HG02840 (cell line): ENCODE results near the gene SERPINB4.
"Not testable (repeated sequence)": the region's sequence is repeated elsewhere in the genome, so short reads cannot be mapped to it uniquely, and the experiment has no call there.

Experiments
- ATAC-seq: cut with Tn5 transposase; IDR thresholded peaks from one replicate; pipeline ENCODE4 v1.9.1; 2021; ENCODE audit warnings: mild to moderate bottlenecking, moderate library complexity, moderate number of reproducible peaks; ENCODE audit not compliant: unreplicated experiment, low FRiP score

The SERPINB4 gene

DNA sequence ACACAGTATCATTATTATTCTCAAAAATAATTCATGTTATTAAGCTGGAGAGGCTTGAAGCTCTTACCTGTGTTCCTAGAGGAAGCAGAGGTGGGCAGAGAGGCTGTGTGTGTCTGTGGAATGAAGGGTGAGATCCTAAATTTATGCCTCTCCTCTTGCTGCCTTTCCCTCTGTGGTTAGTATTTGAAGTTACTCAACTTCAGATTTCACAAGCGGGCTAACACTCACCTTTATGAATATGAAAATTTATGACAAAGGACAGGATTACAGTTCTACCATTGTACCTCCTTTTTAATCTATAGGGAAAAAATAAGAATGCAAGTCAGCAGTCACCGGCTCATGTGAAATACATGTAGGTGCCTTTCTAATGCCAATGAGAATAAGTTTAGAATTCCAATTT lies at the start of gene SERPINB4:
SERPINB4 (minus strand) TSS at position 115 of the 400 bp plus-strand sequence. CDS start 679 bp downstream, outside the sequence.
- ATAC-seq = not testable (repeated sequence)

DNA sequence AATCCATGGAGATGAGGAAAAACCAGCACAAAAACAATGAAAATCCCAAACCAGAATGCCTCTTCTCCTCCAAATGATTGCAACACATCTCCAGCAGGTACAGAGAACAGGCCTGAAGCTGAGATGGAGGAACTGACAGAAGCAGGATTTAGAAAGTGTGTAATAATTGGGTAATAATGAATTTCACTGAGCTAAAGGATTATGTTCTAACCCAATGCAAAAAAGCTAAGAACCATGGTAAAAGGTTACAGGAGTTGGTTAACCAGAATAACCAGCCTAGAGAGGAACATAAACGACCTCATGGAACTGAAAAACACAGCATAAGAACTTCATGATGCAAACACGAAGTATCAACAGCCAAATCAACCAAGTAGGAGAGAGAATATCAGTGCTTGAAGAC lies 45.0 kb upstream of the SERPINB4 start:
- ATAC-seq = no peak

DNA sequence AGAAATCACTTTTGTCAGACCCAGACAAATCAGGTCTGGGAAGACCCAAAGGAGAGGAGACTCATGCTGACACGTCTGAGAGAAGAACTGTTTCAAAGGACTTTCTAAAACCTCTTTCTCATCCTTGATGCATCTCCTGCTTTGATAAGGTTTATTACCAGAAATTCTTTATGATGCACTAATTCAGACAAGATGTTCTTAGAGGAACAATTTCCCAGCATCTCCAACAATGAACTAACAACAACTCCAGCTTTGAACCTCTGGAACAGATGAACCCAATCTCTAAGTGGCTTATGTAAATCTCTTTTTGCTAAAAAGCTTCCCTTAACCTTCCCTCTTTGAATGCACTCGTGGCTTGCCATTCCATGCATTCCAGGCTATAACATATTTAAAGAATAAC lies 42.8 kb upstream of the SERPINB4 start:
- ATAC-seq = no peak

DNA sequence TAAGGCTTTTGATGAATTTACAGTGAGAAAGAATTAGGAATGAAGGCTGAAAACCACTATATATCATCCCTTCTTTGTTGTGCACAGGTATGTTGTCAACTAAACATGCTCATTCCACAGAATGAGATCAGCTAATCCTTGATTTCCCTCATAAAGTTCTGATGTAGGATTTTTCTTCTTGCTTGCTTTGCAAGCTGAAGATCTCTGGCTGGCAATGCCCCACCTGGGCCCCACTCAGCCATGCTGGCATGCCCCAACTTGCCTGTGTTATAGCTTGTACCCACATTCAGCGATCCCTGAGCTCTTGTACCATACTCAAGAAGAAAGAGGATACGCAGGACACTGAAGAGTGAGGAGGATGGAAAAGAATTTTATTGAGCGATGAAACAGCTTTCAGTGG lies 40.7 kb upstream of the SERPINB4 start:
- no peak for ATAC-seq

DNA sequence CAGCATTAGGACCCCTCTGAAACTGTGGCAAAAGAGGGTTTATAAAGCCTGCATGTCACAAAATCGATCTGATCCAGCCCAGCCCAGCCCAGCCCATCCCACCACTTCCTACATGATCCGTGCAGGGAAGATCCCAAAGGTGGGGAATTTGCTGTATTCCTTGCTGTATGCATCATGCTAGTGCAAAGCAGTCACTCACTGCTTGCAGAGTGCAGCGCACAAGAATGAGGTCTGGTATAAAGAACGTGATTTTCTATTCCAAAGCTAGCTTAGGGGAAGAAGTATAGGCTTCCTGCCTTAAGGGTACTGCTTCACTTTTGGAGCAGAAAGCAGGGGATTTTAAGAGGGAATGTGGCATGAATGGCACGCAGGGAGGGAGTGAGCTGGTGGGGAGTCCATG lies 39.8 kb upstream of the SERPINB4 start:
- no peak for ATAC-seq

DNA sequence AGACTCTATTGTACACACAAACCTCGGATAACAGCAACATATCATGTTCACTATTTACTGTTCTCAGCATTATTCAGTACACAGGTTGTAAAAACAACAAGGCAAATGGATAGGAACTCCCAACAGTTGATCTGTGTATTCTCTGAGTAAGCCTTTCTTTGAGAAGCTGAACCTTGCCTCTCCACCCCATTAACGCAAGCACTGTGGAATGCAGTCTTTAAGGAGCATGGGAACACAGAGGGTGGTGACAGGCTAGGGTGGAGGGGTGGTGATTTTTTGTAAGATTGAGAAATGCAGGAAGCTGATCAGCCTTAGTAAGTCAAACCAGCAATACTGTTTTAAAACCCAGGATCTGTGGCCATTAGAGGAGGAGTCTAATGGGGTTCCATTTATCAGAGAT lies 39.1 kb upstream of the SERPINB4 start:
- ATAC-seq = no peak

DNA sequence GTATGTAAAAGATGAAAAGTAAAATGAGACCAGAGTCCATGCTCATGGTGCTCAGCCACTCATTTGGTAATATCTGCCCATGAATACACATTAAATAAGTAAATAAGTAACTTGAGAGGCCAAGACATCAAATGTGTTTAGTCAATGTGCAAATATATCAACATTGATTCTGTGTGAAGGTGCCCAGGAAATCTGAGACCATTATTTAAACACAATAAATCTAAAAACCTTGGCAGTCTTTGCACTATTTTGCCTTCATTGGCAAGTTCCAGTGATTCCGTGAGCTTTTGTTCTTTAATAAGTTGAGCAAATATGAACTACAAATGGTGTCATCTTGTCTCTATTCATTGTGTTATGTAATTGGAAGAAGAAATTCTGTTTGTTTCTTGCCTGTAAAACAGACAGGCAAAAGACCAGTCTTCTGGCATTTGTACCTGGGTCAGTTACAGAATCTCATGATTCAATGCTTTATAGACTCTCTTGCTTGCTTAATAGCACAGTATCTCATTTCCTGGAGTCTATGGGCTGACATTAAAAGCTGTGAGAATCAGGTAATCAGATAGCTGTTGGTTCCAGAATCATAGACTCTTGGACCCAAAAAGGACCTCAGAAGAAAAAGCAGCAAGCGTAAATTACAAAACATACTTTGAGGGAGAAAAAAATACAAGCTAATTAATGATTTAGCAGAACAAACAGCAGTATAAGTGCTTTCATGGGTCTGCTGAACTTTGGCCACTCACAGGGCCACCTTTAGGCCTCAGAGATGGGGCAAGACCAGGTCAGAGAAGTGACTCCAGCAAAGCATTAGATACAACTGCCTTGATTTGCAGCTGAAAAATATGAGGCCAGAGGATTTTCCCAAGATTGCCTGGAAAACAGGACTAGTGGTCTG lies 37.6 kb upstream of the SERPINB4 start:
- ATAC-seq = no peak

DNA sequence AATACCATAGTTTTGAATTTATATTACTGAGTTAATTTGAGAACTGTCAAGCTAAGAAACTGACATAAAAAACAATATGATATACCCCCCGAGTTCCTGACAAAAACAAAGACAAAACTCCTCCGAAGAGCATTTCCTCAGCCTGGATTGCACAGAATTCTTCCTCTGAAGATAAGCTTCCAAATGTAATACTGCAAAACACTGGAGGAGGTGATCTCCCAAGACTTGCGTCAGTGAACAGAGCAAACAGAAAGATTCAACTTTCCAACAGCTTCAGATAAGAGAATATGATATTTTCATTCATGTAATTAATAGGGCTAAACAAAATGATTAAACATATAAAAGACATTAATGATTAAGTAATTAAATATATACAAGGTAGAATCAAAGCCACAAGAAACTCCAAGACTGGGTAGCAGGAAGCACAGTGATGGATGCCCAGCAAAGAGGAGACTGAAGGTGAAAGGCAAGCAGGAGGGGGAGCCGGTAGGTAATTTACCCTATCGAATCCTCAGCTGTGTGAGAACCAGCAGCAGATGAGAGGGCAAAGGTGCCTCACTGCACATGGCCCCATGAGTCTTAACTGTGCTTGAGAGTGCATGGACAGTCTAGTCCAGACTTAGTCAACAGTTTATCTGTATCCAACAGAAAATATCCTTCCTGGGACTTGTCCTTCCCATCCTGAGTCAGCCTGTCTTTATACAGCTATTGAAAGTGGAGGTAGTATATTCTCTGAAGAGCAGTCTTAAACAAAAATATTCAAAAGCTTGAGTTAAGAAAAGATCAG lies 36.0 kb upstream of the SERPINB4 start:
- no peak for ATAC-seq

DNA sequence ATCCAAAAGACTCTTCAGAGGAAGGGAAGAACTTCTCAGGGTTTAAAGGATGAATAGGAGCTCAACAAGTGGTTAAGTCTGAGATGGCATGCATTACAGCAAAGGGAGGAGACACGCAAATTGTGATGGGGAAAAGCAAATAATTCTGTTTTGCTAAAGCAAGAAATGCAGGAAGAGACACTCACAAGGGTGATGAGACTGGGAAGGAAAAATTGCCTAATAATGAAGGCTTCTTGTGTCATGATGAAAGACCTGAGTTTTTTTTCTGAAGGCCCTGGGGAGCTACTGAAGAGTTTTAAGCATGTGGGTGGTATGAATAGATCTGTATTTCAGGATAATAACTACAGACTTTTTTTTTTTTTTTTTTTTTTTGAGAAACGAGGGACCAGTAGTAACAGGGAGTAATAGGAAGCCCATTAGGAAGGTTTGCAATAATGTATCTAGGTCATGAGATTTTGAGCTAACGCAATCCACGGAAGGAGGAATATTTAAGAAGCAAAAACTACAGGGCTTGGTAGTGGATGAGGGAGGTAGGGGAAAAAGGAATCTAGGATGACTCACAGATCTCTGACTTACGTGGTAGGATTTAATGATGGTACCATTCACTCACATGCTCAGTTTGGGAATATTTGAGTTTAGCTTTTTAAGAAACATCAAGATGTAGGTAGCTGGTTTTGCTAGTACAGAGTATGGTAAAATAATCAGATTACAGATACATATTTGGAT lies 33.6 kb upstream of the SERPINB4 start:
- ATAC-seq = no peak

DNA sequence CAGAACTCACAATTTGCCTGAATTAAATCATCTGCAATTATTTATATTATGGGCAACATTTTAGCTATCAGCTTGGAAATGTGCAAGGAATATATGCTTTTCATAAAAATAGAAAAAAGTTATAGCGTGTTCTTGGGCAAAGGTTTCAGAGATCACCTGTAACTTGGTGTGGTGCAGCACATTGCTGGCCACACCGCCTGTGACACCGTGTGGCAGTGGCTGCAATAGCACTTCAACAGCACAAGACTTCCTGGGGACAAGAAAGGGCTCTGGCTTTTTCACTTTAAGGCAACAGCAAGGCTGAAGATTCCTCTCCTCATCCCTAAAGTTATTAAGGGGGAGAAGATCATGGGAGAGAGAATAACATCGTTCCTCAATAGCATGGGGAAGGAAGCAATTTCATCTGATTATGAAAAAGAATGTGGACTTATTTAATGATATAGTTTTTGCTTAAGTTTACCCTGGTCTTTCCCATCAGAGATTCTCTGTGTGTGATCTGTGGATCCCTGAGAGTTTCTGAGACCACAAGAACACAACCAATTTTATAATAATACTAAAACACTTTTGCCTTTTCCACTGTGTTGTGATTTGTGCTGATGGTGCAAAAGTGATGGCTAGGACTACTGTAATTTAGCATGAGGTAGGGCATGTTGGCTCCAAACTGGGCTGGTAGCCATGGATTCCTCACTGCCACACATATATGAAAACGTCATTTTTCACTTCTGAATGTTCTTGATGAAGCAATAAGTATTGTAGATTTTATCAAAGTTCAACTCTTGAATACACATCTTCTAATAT lies 32.7 kb upstream of the SERPINB4 start:
- no peak for ATAC-seq

DNA sequence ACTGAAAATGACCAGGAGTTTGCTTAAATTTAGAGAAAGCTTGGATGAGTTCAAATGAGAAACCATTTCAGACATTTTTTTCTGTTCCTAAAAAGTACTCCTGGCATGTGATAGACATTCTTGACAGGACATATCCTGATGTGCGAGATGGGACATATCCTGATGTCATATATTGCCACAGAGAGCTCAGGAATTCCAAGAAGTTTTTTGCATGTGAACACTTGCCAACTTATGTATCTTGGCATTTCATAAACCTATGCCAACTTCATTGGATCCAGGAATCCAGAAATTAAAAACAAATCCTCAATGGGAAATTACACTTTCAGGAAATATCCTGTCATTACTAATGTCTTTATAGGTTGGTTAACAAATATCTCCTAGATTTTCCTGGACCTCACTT lies 20.5 kb upstream of the SERPINB4 start:
- ATAC-seq = no peak

DNA sequence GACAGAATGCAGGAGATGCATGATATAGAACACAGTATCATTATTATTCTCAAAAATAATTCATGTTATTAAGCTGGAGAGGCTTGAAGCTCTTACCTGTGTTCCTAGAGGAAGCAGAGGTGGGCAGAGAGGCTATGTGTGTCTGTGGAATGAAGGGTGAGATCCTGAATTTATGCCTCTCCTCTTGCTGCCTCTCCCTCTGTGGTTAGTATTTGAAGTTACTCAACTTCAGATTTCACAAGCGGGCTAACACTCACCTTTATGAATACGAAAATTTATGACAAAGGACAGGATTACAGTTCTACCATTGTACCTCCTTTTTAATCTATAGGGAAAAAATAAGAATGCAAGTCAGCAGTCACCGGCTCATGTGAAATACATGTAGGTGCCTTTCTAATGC lies 17.7 kb upstream of the SERPINB4 start, which contains the start of gene SERPINB3:
SERPINB3 (minus strand) TSS at position 144 of the 400 bp plus-strand sequence. CDS start 677 bp downstream, outside the sequence.
- ATAC-seq = not testable (repeated sequence)

DNA sequence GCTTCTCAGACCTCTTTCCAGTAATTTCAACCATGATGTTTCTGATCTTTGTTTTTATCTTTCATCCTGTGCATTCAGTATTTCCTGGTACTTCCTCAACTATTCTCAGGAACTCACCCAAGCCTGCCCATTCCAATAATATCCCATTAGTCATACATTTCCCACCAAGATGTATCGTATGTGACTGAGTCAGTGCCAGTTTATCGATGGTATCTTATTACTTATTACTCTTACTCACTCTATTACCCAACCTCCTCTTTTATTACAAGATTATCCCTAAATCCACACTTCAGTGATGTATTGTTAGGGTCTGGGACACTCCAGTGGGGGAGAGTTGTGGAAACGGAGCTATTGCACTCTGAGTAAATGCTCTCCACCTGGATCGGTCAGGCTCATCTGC lies 14.9 kb upstream of the SERPINB4 start:
- ATAC-seq = not testable (repeated sequence)

DNA sequence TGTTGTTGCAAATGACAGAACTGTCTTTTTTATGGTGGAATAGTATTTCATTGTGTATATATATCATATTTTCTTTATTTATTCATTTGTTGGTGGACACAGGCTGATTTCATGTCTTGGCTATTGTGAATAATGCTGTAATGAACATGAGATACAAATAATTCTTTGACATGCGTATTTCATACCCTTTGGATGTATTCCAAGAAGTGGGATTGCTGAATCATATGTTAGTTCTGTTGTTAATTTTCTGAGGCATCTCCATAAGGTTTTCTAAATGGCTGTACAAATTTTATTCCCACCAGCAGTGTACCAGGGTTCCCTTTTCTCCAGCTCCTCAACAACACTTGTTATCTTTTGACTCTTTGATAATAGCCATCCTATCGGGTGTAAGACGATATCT lies 6.2 kb upstream of the SERPINB4 start:
- ATAC-seq = not testable (repeated sequence)

DNA sequence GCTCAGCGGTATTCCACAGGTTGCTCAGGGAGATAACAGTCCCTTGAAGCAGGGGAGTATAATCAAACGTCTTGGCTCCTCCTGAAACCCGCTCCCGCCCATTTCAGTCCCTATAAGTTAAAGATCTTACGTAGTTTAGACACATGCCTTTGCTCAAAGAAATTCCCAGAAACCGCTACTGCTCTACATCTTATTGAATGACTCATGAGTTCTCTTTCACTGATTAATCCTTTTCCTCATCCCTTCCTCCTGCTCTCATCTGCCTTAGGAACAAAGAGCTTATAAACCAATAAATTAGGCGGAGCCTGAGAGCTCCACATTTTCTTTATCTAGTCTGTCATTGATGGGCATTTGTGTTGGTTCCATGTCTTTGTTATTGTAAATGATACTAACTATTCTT lies 4.2 kb upstream of the SERPINB4 start:
- ATAC-seq = no peak

DNA sequence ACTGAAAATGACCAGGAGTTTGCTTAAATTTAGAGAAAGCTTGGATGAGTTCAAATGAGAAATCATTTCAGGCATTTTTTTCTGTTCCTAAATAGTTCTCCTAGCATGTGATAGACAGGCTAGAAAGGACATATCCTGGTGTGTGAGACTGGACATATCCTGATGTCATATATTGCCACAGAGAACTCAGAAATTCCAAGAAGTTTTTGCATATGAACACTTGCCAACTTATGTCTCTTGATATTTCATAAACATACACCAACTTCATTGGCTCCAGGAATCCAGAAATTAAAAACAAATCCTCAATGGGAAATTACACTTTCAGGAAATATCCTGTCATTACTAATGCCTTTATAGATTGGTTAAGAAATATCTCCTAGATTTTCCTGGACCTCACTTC lies 2.9 kb upstream of the SERPINB4 start:
- no peak for ATAC-seq

DNA sequence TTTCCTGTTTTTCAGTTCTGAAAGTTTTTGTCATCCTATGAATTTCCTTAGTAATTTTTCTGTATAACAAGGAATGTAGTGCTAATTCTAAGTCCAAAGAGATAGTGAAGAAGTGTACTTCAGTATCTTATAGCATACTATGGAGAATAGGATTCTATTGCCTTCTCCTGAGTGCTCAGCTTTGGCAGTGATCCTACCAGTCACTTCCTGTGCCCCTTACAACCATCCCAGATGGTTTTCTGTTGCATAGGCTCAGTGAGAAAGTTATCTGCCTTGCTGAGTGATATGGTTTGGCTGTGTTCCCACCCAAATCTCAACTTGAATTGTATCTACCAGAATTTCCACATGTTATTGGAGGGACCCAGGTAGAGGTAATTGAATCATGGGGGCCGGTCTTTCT lies 638 bp upstream of the SERPINB4 start:
- ATAC-seq = not testable (repeated sequence)

DNA sequence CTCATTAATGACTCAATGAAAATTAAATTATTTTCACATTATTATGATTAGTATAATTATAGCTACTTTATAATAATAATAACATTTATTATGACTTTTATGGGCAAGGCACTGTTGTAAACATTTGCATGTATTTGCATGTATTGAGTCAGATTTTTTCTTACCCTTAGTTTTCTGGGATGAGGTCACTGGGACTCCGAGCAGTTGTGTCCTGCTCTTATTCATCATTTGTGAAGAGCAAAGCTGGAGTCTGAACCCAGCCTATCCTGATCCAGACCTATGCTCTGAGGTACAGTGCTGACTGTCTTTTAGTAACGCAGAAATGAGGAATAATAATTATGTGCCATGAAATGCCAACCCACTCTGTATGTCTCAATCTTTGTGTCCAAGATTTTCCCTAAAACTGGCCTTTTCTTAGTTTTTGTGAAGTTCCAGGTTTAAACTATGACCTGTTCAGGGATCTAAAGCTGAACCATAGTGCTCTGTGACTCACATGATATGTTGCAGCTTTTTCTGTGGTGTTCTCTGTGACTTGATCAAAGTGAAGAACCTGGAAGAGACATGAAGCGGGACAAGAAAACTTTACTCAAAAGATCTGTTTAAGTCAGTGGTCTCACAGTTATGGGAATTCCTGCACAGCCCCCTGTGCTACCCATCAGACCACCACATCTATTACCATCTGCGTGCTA lies 1.2 kb downstream of the SERPINB4 start:
- not testable (repeated sequence) for ATAC-seq

DNA sequence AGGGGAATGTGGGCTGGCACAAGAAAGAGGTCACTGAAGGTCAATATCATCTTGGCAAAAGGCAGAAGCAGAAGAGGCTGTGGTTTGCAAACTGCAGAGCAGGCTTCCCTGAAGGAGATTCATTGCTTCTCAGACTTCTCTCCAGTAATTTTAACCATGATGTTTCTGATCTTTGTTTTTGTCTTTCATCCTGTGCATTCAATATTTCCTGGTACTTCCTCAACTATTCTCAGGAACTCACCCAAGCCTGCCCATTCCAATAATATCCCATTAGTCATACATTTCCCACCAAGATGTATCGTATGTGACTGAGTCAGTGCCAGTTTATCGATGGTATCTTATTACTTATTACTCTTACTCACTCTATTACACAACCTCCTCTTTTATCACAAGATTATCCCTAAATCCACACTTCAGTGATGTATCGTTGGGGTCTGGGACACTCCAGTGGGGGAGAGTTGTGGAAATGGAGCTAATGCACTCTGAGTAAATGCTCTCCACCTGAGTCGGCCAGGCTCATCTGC lies 2.8 kb downstream of the SERPINB4 start:
- not testable (repeated sequence) for ATAC-seq
